RWPE2 (cell line): ENCODE data around the gene ITGA8.
"Not testable (repeated sequence)": the region's sequence is repeated elsewhere in the genome, so short reads cannot be mapped to it uniquely, and the experiment has no call there.

Experiments
- ATAC-seq: fragments of 200-7000 bp; cut with Tn5 transposase; 3 replicates; pipeline ENCODE4 v1.9.1; 2021; ENCODE audit warnings: low read depth
- DNase-seq: peaks from one replicate; pipeline ENCODE4 v3.0.0-alpha.2; 2020; ENCODE audit warnings: low spot score
- H3K27ac ChIP-seq: fragments of 450-650 bp; 2 replicates; pipeline ENCODE4 v1.5.1; 2017; ENCODE audit warnings: mild to moderate bottlenecking; ENCODE audit not compliant: poor library complexity, severe bottlenecking
- H3K27me3 ChIP-seq: fragments of 250-450 bp; sonication (Bioruptor Pico); 2 replicates; pipeline ENCODE4 v1.5.1; 2021; ENCODE audit warnings: mild to moderate bottlenecking, moderate library complexity; ENCODE audit not compliant: insufficient read depth, poor library complexity, severe bottlenecking
- H3K36me3 ChIP-seq: fragments of 250-450 bp; sonication (Bioruptor Pico); 2 replicates; pipeline ENCODE4 v1.5.1; 2020; ENCODE audit warnings: low read depth, mild to moderate bottlenecking, moderate library complexity
- H3K4me1 ChIP-seq: fragments of 250-450 bp; sonication (Bioruptor Pico); 2 replicates; pipeline ENCODE4 v1.5.1; 2021; ENCODE audit warnings: mild to moderate bottlenecking, moderate library complexity; ENCODE audit not compliant: insufficient read depth, poor library complexity, severe bottlenecking
- H3K4me3 ChIP-seq: fragments of 250-450 bp; sonication (Bioruptor Pico); 2 replicates; pipeline ENCODE4 v1.5.1; 2021; ENCODE audit warnings: mild to moderate bottlenecking, moderate library complexity; ENCODE audit not compliant: severe bottlenecking
- H3K9me3 ChIP-seq: fragments of 250-450 bp; sonication (Bioruptor Pico); 2 replicates; pipeline ENCODE4 v1.5.1; 2021; ENCODE audit warnings: mild to moderate bottlenecking, moderate library complexity; ENCODE audit not compliant: severe bottlenecking
- CTCF ChIP-seq: fragments of 450-650 bp; IDR thresholded peaks from one replicate; pipeline ENCODE4 v1.5.1; 2017; ENCODE audit warnings: mild to moderate bottlenecking, moderate library complexity; ENCODE audit not compliant: poor library complexity, severe bottlenecking

ITGA8 gene

GRCh38 chr10:15588635-15589508 lies 130.8 kb downstream of the ITGA8 start:
- H3K36me3 ChIP-seq, result no peaks in the 10 kb centered on the region
- TF ChIP-seq CTCF, result no peak
- H3K4me3 ChIP-seq, result no peak overlapping the region
- ATAC-seq (no peak), DNase-seq (no peak)
- H3K4me1 ChIP-seq, result no peaks in the 10 kb centered on the region
- no peaks in the 10 kb centered on the region for H3K9me3 ChIP-seq
- H3K27ac ChIP-seq, result no peak overlapping the region
- H3K27me3 ChIP-seq, result no peaks in the 10 kb centered on the region

- TF ChIP-seq CTCF, result no peak
- no peaks in the 10 kb centered on the region for H3K36me3 ChIP-seq
- no peak for DNase-seq
Observed at GRCh38 chr10:15588151-15588550, 131.6 kb downstream of the ITGA8 start.

GRCh38 chr10:15587271-15587670 lies 132.5 kb downstream of the ITGA8 start:
- no peaks in the 10 kb centered on the region for H3K36me3 ChIP-seq
- ATAC-seq, result no peak
- TF ChIP-seq CTCF, result no peak

More at GRCh38 chr10:15588151-15588550, 131.6 kb downstream of the ITGA8 start:
- Histone ChIP-seq H3K4me1 (no peaks in the 10 kb centered on the region), H3K27ac (no peak overlapping the region), H3K9me3 (no peaks in the 10 kb centered on the region), H3K4me3 (no peak overlapping the region), H3K27me3 (no peaks in the 10 kb centered on the region)
- ATAC-seq, result no peak

GRCh38 chr10:15585303-15585715 lies 134.4 kb downstream of the ITGA8 start:
- Histone ChIP-seq H3K27ac (no peak overlapping the region), H3K27me3 (no peaks in the 10 kb centered on the region), H3K4me3 (no peak overlapping the region), H3K9me3 (no peaks in the 10 kb centered on the region), H3K36me3 (no peaks in the 10 kb centered on the region), H3K4me1 (no peaks in the 10 kb centered on the region)
- DNase-seq (no peak), ATAC-seq (peak; percentile 51; the same call in 1 of the 3 replicates)
- TF ChIP-seq CTCF, result peak; percentile 63

More at GRCh38 chr10:15587271-15587670, 132.5 kb downstream of the ITGA8 start:
- no peak for DNase-seq
- Histone ChIP-seq H3K27me3 (no peaks in the 10 kb centered on the region), H3K4me1 (no peaks in the 10 kb centered on the region), H3K9me3 (no peaks in the 10 kb centered on the region), H3K4me3 (no peak overlapping the region), H3K27ac (no peak overlapping the region)

- not testable (repeated sequence) for ATAC-seq, H3K9me3 ChIP-seq, H3K4me1 ChIP-seq
Observed at GRCh38 chr10:15582972-15583371, 136.8 kb downstream of the ITGA8 start.

More at GRCh38 chr10:15582972-15583371, 136.8 kb downstream of the ITGA8 start:
- DNase-seq, H3K4me3 ChIP-seq, H3K36me3 ChIP-seq, H3K27me3 ChIP-seq, H3K27ac ChIP-seq: not testable (repeated sequence)
